ENCODE results near the gene ISCU.

DNA sequence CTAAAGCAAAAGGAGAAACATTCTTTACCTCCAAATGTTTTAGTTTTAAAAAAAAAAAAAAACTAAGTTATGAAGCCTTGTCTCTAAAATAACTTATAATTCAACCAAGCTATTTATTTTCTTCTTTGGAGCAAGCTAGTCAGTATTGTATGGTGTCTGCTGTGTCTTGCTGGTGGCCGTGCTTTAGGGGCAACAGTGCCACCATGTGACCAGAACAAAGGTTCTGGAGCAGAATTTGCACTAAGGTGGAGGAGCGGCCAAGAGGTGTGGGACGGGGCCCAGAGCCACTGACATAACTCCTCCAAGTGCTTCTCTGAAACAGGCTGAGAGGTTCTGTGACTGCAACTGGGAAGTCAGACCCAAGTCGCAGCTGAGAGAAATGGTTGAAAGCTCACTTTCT lies 42.8 kb upstream of the ISCU start:
- TF ChIP-seq EZH2 (IDR thresholded peaks at IDR 0.05) (no peak), POLR2AphosphoS5 (IDR thresholded peaks at IDR 0.05; ENCODE audit: borderline replicate concordance, low read depth, low read length) (no peak)

Measured in SK-N-MC (cell line).